ENCODE results near the gene CD6. TPM values are rescaled to one million over a fixed set of nuclear protein-coding genes. Genes with fewer than 3 reads are reported as not detected.

The CD6 gene
- total and polyA plus RNA-seq, 2 of the 8 experiments (the other 6 are each of a cell fraction or from before 2014, with no cell fraction given), result 0.03 TPM; not detected in 1

GRCh38 chr11:61019832-61020405 lies 48.4 kb downstream of the CD6 start (continued):
- no peak for TF ChIP-seq CHD7 (IDR thresholded peaks at IDR 0.05; ENCODE audit: insufficient replicate concordance, low read length)
- TF ChIP-seq TAF7 (optimal IDR thresholded peaks at IDR 0.05; ENCODE audit: borderline replicate concordance, low read depth, low read length), result no peak
- TF ChIP-seq SAP30 (IDR thresholded peaks at IDR 0.05; ENCODE audit: insufficient read depth, insufficient replicate concordance, low read length), result no peak

Data from H1 (cell line).